Measurements from ENCODE around the gene SSNA1. TPM values are rescaled to one million over a fixed set of nuclear protein-coding genes. Genes with fewer than 3 reads are reported as not detected.

Gene SSNA1
- total and polyA plus RNA-seq, 2 donors (not counting 1 experiment from before 2014, with no cell fraction given): 53.6 to 129 TPM

DNA sequence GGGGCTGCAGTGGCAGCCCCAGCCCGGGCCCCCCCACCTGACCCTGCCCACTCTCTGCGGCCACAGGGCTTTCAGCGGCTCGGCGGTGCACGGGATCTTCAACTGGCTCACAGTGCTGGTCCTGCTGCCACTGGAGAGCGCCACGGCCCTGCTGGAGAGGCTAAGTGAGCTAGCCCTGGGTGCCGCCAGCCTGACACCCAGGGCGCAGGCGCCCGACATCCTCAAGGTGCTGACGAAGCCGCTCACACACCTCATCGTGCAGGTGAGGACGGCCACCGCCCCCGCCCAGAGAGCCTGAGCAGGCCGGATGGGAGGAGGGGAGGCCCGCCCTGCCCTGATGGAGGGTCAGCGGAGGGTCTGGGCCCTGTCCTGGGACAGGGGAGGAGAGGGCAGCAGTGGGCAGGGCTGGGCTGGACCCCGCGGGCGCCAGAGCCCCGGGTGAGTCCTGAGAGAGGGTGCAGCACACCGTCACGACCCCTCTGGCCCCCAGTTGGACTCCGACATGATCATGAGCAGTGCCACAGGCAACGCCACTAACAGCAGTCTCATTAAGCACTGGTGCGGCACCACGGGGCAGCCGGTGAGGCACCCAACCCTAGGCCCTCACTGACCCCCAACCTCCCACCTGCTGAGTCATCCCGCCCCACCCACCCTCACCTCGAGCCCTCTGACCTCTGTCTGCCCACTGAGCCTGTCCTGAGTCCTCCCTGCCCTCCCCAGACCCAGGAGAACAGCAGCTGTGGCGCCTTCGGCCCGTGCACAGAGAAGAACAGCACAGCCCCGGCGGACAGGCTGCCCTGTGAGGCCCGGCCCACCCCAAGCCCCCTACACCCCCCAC, 44.9 kb downstream of the SSNA1 start:
- no peak overlapping the region for H3K4me3 Mint-ChIP-seq
- Histone ChIP-seq H3K4me3 (ENCODE audit: control extremely low read depth in 1 of 5, extremely low read depth in 1 of 5, insufficient read depth in 1 of 5, low read depth in 2 of 5, low read length in 4 of 5) (no peak overlapping the region), H3K9me3 (ENCODE audit: control extremely low read depth in 1 of 3, control insufficient read depth in 2 of 3, insufficient read depth in 1 of 3, low read length in 2 of 3) (peaks cover 0 to 3% (median 0%) of the 10 kb centered on the region in 3 donors), H4K20me1 (ENCODE audit: control insufficient read depth, insufficient read depth, low read length, poor library complexity, severe bottlenecking) (peaks cover 9% of the 10 kb centered on the region), H3K79me2 (ENCODE audit: control insufficient read depth, insufficient read depth, low read length) (peaks cover 17% of the 10 kb centered on the region), H3K27me3 (replicated peaks in 1 of 4; ENCODE audit: control extremely low read depth in 1 of 4, control insufficient read depth in 3 of 4, insufficient read depth in 4 of 4, low read length in 3 of 4) (peaks cover 0 to 26% (median 2%) of the 10 kb centered on the region in 4 experiments), H3K9ac (ENCODE audit: low read length) (no peak overlapping the region), H2AFZ (ENCODE audit: insufficient read depth, low read depth, low read length, poor library complexity, severe bottlenecking) (no peak overlapping the region), H3K36me3 (replicated peaks in 1 of 2; ENCODE audit: control extremely low read depth in 1 of 2, control insufficient read depth in 1 of 2, extremely low read depth in 1 of 2, insufficient read depth in 2 of 2, low read length in 1 of 2) (no peaks in the 10 kb centered on the region), H3K4me2 (replicated peaks; ENCODE audit: low read depth, low read length, poor library complexity, severe bottlenecking) (no peak overlapping the region), H3K4me1 (ENCODE audit: control insufficient read depth in 2 of 2, insufficient read depth in 2 of 2, low read length in 2 of 2) (peaks cover 30 to 44% of the 10 kb centered on the region in 2 donors), H3K27ac (ENCODE audit: low read length in 2 of 2) (no peak overlapping the region)
- intact Hi-C loops (cut with micrococcal nuclease): no loop called here
- H3K27me3 Mint-ChIP-seq: no peaks in the 10 kb centered on the region
- peaks cover 28% of the 10 kb centered on the region for H3K4me1 Mint-ChIP-seq
- WGBS (ENCODE audit: insufficient coverage): 83% methylated on average over 35 of the region's 40 CpGs
- ChIA-PET POLR2A (interaction anchor here (0.6 kb wide), 1 partner anchor 501 kb away, joined by 5 read pairs; no protein-coding TSS in a partner anchor), CTCF (no interaction called here)
- TF ChIP-seq EZH2 (IDR thresholded peaks at IDR 0.05; ENCODE audit: borderline replicate concordance, insufficient read depth, low read depth, low read length, poor library complexity, severe bottlenecking): no peak
- TF ChIP-seq, protein P1, sequence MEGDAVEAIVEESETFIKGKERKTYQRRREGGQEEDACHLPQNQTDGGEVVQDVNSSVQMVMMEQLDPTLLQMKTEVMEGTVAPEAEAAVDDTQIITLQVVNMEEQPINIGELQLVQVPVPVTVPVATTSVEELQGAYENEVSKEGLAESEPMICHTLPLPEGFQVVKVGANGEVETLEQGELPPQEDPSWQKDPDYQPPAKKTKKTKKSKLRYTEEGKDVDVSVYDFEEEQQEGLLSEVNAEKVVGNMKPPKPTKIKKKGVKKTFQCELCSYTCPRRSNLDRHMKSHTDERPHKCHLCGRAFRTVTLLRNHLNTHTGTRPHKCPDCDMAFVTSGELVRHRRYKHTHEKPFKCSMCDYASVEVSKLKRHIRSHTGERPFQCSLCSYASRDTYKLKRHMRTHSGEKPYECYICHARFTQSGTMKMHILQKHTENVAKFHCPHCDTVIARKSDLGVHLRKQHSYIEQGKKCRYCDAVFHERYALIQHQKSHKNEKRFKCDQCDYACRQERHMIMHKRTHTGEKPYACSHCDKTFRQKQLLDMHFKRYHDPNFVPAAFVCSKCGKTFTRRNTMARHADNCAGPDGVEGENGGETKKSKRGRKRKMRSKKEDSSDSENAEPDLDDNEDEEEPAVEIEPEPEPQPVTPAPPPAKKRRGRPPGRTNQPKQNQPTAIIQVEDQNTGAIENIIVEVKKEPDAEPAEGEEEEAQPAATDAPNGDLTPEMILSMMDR (IDR thresholded peaks at IDR 0.05): no peak
- DNase-seq (no peak), ATAC-seq (ENCODE audit: low read depth) (no peak)
- no peak overlapping the region for H3K27ac Mint-ChIP-seq
- no peaks in the 10 kb centered on the region for H3K9me3 Mint-ChIP-seq (ENCODE audit: insufficient read depth)
